Epidermal melanocyte (primary cell): ENCODE data around the gene ATRIP.
A peak's percentile ranks its signal among the peaks of the same experiment; 100 is the strongest.

Experiments
- DNase-seq: peaks from one replicate; pipeline ENCODE4 v3.0.0; 2011; ENCODE audit warnings: low spot score; ENCODE audit not compliant: insufficient read length

Gene ATRIP

GRCh38 chr3:48409291-48410201, 37.0 kb upstream of the ATRIP start:
- peak; percentile 16 for DNase-seq

DNA sequence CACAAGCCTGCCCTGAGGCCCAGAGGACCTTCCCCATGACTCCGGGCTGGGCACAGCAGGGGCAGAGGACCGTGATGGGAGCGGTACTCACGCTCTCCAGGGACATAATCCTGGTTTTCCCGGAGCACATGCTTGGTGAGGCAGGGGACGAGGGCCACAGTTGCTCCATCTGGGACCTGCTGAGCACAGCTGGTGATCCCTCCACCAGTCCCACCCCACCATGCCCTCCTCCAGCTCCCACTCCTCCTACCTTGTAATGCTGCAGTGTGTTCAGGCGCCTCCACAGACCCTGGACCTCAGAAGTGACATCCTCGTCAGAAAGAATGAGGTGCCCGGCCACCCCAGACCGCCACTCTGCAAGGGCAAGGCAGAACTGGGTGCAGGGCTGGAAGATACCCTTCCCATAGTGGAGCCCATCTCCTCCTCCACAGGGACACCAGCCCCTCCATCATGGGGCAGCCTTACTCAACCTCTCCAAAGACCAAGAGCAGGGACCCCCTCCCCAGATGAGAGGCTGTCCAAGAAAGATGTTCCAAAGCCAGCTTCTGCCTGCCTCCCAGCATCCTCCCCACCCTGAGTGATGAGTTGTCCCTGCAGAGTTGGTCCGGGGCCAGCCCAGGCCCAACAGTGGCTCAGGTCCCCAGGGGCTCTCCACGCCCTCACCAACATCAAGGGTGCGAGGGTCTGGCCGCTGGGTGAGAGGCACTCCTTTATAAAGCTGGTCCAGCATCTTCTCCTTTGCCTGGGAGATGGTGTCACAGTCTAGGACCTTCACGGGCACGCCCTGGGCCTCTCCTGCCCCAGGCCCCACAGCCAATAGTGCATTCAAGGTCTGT, 36.1 kb upstream of the ATRIP start:
- DNase-seq = peak; percentile 8

DNA sequence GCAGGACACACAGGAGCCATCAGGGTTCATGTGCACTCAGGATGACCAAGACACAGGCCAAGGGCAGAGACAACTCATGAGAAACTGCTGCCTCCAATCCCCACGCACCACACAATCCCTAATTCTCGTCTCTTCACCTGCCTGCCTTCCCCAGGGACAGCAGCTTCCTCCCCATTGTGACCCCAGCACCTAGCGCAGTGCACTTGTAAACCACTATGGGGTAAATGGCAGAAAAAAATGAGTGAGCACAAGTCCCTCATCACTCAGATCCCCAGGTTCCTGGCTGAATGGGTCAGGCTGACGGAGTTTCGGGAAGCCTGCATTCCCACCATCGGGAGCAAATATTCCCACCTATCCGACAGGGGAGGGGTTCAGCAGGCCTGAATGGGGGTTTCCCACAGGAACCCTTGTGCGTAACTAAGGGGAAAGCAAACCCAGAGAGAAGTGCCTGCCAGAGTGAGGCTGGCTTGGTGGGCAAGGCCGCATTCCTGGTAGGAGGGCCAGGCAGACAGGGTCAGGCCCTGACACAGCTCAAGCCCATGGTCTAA, 35.4 kb upstream of the ATRIP start:
- peak; percentile 8 for DNase-seq

DNA sequence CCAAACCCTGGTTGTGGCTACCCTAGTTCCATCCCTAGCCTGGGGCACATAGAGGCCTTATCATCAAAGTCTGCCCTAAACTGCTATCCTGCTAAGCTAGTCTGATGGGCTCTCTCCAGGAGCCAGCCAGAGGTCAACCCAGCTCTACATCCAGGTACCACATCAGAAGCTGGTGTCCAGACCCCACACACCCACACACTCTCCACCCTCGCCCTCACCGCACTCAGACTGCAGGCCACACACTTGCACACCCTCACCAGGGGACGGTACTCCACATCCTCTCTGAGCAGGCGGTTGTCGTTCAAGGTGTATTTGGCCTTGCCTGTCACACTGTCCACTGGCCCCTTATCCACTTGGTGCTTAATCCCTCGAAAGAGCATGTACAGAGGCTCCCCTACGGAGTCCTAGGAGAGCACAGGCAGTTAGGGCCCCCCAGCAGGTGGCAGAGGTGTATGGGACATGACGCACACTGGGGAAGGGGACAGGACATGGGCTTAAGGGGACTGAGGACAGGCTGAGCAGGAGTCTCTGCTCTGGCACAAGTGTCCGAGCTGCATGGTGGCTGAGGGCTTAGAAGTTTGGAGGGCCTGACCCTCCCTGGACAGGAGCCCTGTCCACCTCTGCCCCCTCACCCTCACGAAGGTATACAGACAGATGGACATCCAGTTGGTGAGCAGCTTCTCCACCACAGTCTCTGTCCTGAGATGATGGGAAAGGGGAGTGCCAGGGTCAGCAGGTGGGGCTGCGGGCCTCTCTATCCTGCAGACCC, 34.7 kb upstream of the ATRIP start:
- no peak for DNase-seq

DNA sequence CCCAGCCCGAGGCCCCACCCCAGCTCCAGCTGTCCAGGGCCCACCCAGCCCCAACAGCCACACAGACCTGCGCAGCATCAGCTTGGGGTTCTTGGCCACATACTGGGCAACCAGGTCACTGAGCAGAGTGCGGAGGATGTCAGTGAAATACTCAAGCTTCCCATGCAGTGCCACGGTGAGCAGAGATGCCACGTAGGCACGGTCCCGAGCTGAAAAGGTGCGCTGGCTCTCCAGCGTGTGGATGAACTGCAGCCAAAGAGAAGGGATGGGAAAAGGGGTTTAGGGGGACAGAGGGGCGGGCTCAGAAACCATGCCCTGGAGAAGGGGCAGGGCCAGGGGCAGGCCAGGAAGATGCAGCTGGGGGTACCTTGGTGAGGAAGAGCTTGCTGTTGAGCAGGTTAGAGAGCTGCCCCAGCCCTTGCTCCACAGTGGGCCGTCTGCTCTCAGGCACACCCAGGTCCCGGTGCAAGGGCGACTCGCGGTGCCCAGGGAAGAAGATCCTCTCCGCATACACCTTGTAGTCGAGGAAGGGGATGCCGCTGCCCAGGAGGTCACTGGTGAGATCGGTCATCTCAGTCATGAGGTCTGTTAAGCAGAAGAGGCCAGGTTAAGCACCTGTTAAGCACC, 34.0 kb upstream of the ATRIP start:
- DNase-seq = no peak

DNA sequence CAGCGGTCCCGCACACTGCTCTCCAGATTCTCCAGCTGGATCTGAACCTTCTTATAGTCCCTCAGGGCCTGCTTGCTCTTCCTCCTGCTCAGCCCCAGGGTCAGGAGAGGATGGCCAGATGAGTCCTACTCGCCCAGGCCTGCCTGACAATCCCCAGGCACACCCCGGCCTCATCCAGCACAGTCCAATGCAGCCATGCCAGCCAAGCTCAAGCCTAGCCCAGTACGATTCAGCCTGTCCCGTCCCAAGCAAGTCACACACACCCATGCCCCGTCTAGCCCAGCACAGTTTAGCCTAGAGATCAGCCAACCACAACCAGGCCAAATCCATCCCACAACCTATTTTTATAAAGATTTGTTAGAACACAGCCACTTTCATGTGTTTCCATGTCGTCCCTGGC, 33.5 kb upstream of the ATRIP start:
- no peak for DNase-seq

- no peak for DNase-seq
Observed at GRCh38 chr3:48413611-48414010, 32.9 kb upstream of the ATRIP start.

DNA sequence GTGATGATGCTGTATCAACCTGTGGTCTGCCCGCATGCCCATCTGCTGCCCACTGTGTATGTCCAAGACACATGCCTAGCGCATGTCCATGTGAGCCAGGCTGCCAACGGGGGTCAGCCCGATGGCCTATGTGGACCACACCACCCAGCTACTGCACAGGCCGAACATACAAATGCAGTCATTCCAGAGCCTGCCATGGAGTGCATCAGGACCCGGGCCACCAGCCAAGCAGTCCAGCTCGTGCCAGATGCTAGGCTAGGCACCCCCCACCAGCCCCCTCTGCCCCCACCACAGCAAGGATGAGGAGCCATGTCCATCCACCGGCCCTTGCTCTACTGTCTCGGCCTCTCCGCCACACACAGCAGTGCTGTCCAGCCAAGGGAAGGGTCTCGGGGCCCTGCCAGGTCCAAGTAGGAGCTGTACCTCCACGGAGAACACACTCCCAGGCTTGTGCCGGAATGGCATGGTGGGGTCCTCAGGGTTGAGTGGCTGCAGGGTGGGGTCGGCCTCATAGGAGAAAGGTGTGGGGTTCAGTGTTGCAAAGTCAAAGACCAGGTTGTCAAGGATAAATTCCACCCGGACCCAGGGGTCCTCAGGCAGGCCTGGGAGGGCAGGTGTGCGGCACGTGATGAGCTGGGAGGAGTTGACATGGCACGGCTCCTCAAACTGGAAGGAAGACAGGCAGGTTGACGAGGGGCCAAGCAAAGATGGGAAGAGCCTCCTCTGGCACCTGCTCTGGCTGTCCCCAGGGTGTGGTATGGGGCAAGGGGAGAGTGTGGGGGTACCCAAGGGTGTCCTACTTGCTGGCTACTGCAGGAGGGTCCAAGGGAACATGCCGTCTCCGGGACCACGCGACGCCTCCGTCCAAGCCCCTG, 31.9 kb upstream of the ATRIP start:
- no peak for DNase-seq

DNA sequence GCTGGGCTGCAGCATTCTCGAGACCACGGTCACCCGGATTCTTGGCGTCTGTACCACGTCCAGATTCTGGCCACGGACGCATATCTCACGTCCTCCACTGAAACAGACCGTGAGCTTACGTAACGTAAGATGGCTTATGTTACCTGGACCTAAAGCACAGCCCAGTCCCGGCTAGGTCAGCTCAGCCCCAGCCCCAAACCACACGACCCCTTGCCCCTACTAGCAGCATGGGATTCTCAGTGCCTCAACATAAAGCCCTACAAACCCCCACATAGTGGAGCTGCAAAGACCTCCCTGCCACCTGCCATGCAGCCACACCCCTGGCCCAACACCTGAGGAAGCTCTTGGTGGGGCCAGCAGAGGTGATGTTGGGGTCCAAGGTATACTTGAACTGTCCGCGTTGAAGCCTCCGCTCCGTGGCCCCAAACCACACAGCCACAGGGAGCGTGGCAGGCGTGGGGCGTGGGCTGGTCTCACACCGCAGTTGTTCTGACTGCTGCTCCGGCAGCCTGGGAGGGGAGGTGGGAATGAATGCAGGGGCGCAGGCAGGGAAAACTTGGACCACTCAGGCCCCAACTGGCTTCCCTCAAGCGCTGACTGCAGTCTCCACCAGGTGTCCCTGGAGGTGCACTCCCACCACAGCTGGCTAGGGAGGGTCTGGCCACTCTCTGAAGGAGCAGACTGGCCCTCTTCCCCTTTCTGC, 31.1 kb upstream of the ATRIP start:
- DNase-seq = no peak

- DNase-seq = no peak
Observed at GRCh38 chr3:48416091-48416505, 30.4 kb upstream of the ATRIP start.

DNA sequence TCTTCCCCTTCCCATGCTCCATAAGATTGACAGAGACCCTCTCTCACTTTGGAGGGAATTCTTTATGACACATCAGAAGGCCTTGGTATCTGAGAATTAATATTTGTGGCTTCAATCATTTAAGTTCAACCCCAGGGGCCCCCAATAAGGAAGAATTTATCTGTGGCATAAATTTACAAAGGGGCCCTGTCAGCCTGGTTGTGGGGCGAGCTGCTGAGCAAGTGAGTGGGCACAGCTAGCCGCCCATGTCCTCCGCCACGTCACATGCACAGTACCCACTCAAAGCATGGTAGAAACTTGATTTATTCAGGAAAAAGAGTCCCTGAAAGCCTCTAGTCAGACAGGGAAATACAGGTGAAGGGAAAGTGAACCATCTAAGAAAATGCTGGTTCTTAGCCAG, 30.0 kb upstream of the ATRIP start:
- DNase-seq = no peak

DNA sequence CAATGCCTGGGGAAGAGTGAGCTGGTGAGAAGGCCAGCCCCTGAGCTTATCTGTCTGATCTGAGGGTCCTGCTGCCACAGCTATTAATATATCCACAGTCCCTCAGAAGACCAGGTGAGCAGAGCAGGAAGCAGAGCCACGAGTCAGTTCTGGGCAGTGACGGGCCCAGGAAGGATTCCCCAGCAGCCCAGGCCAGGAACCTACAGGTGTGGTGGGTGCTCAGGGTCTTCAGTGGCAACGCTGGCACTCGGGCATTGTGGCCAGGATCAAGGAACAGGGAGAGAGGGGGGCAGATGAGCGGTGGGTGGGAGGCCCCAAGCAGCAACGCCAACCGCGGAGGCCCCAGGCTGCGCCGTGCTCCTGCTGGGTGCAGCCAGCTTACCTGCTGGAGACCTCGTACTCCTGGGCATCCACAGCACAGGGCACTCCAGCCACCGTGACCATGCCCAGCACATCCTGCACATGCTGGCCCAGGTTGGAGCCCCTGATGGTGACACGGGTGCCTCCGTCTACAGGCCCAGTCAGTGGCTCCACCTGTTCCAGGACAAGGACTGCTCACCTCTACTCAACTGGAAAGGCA, 28.9 kb upstream of the ATRIP start:
- no peak for DNase-seq

GRCh38 chr3:48418140-48418539, 28.4 kb upstream of the ATRIP start:
- DNase-seq = no peak

DNA sequence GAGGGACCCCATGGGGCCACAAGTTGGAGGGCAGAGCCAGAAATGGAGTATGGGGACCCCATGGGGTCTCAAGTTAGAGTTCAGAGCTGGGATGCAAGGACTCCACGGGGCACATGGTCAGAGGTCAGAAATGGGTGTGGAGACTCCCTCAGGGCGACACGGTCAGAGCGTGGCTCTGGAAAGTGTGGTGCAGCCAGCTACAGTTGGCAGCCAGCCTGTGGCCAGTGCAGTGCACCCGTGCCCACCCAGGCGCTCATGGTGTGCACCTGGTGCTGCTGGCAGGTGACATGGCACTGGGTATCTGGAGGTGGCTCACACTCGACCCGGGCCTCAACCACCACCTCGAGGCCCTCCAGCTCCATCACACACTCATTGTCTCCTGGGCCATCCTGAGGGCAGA, 27.9 kb upstream of the ATRIP start:
- DNase-seq = no peak

DNA sequence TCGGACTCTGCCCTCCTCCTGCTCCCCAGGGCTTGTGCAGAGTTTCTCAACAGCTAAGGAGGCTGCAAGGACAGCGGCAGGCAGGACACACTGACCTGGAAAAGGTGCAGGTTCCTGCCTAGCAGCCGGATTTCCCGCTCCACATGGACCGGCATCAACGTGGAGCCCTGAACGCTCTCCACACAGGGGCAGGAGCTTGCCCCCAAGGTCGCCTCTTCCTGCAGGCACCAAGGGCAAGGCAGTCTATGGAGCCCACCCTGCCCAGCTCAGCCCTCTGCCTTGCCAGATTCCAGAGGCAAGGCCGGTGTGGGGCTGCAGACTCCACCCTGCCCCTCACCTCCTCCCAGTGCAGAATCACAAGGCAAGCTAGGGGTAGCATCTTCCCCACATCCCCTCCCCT, 27.4 kb upstream of the ATRIP start:
- no peak for DNase-seq

GRCh38 chr3:48419597-48419996, 26.9 kb upstream of the ATRIP start:
- no peak for DNase-seq

GRCh38 chr3:48420561-48420960, 26.0 kb upstream of the ATRIP start:
- DNase-seq = no peak

DNA sequence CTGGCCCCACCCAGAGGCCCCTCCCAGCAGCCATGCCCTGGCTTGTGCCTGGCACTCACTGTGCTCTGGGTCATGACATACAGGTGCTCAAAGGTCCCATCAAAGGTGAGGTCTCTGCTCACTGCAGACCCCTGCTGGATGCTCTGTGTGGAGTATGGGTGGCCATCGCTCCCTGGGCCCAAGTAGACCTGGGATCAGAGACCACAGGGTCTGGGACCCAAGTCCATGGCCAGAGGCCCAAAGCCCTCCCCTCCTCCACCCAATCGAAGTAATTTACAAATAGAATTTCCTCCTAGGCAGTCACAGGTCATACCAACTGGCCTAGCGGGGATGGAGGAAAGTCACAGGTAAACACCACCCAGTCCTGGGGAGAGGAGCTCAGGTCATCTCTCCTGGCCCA, 24.3 kb upstream of the ATRIP start:
- no peak for DNase-seq

- DNase-seq = no peak
Observed at GRCh38 chr3:48422681-48423080, 23.9 kb upstream of the ATRIP start.
